IPS DF 4.7 (cell line): ENCODE results near the gene MT2A.

Experiments
- DNase-seq: peaks from one replicate; pipeline ENCODE4 v3.0.0-alpha.2; 2013; ENCODE audit warnings: low spot score; ENCODE audit errors: extremely low read depth

MT2A gene

GRCh38 chr16:56600398-56600999 is 7.9 kb upstream of the MT2A start:
- no peak for DNase-seq

GRCh38 chr16:56601325-56601724 is 7.1 kb upstream of the MT2A start:
- DNase-seq: no peak

GRCh38 chr16:56603589-56603988 is 4.8 kb upstream of the MT2A start:
- no peak for DNase-seq

- DNase-seq: no peak
Measured at GRCh38 chr16:56604966-56605365, 3.4 kb upstream of the MT2A start.

- no peak for DNase-seq
Measured at GRCh38 chr16:56605475-56605874, 2.9 kb upstream of the MT2A start.

GRCh38 chr16:56606071-56606475 is 2.3 kb upstream of the MT2A start:
- DNase-seq: no peak

- DNase-seq: no peak
Measured at GRCh38 chr16:56606476-56607108, 1.8 kb upstream of the MT2A start.

- no peak for DNase-seq
Measured at GRCh38 chr16:56607109-56607618, 1.2 kb upstream of the MT2A start.

- no peak for DNase-seq
Measured at GRCh38 chr16:56607675-56608042, 725 bp upstream of the MT2A start.

- no peak for DNase-seq
Measured at GRCh38 chr16:56608876-56609462, 585 bp downstream of the MT2A start.

GRCh38 chr16:56609463-56609921 is 1.1 kb downstream of the MT2A start:
- DNase-seq: no peak

GRCh38 chr16:56610017-56610608 is 1.7 kb downstream of the MT2A start:
- no peak for DNase-seq

- no peak for DNase-seq
Measured at GRCh38 chr16:56610609-56611111, 2.3 kb downstream of the MT2A start.

- DNase-seq: no peak
Measured at GRCh38 chr16:56611281-56611833, 3.0 kb downstream of the MT2A start.

GRCh38 chr16:56613706-56614105 is 5.3 kb downstream of the MT2A start:
- no peak for DNase-seq

GRCh38 chr16:56614549-56614991 is 6.2 kb downstream of the MT2A start:
- DNase-seq: no peak

- no peak for DNase-seq
Measured at GRCh38 chr16:56615353-56615752, 7.0 kb downstream of the MT2A start.

GRCh38 chr16:56616608-56617211 is 8.3 kb downstream of the MT2A start:
- DNase-seq: no peak

GRCh38 chr16:56617212-56618085 is 9.1 kb downstream of the MT2A start:
- DNase-seq: no peak

- no peak for DNase-seq
Measured at GRCh38 chr16:56618138-56618537, 9.8 kb downstream of the MT2A start.
